ENCODE measurements around the gene RBM47.
"Not testable (repeated sequence)": the region's sequence is repeated elsewhere in the genome, so short reads cannot be mapped to it uniquely, and the experiment has no call there.

The RBM47 gene

GRCh38 chr4:40525752-40526598, 103.7 kb downstream of the RBM47 start:
- no peak for DNase-seq

GRCh38 chr4:40524366-40525041, 105.2 kb downstream of the RBM47 start:
- DNase-seq = no peak

- no peak for DNase-seq
Measured at GRCh38 chr4:40523581-40523980, 106.1 kb downstream of the RBM47 start.

GRCh38 chr4:40521957-40522356, 107.7 kb downstream of the RBM47 start:
- DNase-seq = no peak

GRCh38 chr4:40520533-40520932, 109.1 kb downstream of the RBM47 start:
- DNase-seq = no peak

GRCh38 chr4:40517081-40517480, 112.6 kb downstream of the RBM47 start:
- not testable (repeated sequence) for DNase-seq

- DNase-seq = no peak
Measured at GRCh38 chr4:40516651-40517050, 113.0 kb downstream of the RBM47 start.

GRCh38 chr4:40515398-40516293, 114.0 kb downstream of the RBM47 start:
- DNase-seq = no peak

- DNase-seq = no peak
Measured at GRCh38 chr4:40515037-40515397, 114.6 kb downstream of the RBM47 start.

- no peak for DNase-seq
Measured at GRCh38 chr4:40514497-40514951, 115.1 kb downstream of the RBM47 start.

- DNase-seq = no peak
Measured at GRCh38 chr4:40511036-40511614, 118.5 kb downstream of the RBM47 start.

- no peak for DNase-seq
Measured at GRCh38 chr4:40507977-40508376, 121.7 kb downstream of the RBM47 start.

- DNase-seq = no peak
Measured at GRCh38 chr4:40506492-40506891, 123.2 kb downstream of the RBM47 start.

GRCh38 chr4:40506066-40506465, 123.6 kb downstream of the RBM47 start:
- DNase-seq = no peak

- DNase-seq = no peak
Measured at GRCh38 chr4:40502934-40503333, 126.7 kb downstream of the RBM47 start.

GRCh38 chr4:40502220-40502619, 127.4 kb downstream of the RBM47 start:
- DNase-seq = no peak

GRCh38 chr4:40500781-40501180, 128.9 kb downstream of the RBM47 start:
- DNase-seq = no peak

GRCh38 chr4:40493160-40493559, 136.5 kb downstream of the RBM47 start:
- DNase-seq = no peak

- no peak for DNase-seq
Measured at GRCh38 chr4:40492691-40493090, 137.0 kb downstream of the RBM47 start.

GRCh38 chr4:40490481-40490880, 139.2 kb downstream of the RBM47 start:
- no peak for DNase-seq

GRCh38 chr4:40489961-40490360, 139.7 kb downstream of the RBM47 start:
- no peak for DNase-seq

GRCh38 chr4:40486534-40486933, 143.1 kb downstream of the RBM47 start:
- DNase-seq = no peak
